HG03064 (cell line): ENCODE measurements around the gene DPP6.
A peak's percentile ranks its signal among the peaks of the same experiment; 100 is the strongest.
"Not testable (repeated sequence)": the region's sequence is repeated elsewhere in the genome, so short reads cannot be mapped to it uniquely, and the experiment has no call there.

ENCODE experiments used
- ATAC-seq: cut with Tn5 transposase; IDR thresholded peaks from one replicate; pipeline ENCODE4 v1.9.1; 2021; ENCODE audit warnings: low read depth; ENCODE audit not compliant: unreplicated experiment

DPP6 gene

GRCh38 chr7:154911862-154912455 lies 859.8 kb downstream of the DPP6 start:
- no peak for ATAC-seq

- ATAC-seq: no peak
These were observed 860.9 kb downstream of the DPP6 start for GRCh38 chr7:154912871-154913637.

- ATAC-seq: peak; percentile 99
These were observed 861.6 kb downstream of the DPP6 start for GRCh38 chr7:154913638-154914307.

GRCh38 chr7:154914308-154914995 lies 862.3 kb downstream of the DPP6 start:
- no peak for ATAC-seq

GRCh38 chr7:154914996-154915380 lies 862.8 kb downstream of the DPP6 start:
- ATAC-seq: no peak

- ATAC-seq: no peak
These were observed 863.4 kb downstream of the DPP6 start for GRCh38 chr7:154915600-154915999.

DNA sequence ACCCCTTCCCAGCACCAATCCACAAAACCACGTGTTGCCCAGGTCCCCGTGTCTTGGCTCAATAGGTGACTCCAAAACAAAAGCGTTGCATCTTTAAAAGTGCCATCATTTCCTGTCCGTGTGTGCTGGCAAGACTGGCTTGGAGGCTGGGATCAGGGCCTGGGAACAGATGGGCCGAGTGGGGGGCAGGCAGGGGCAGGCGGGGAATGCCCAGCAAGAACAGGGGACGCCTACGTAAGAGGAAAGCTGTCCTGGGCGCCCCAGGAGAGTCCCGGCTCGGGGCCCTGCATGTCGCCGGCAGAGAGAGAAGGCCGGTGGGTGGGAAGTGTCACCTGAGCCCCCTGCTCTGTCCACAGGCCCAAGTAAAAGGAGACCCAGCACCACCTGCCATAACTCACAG lies 864.2 kb downstream of the DPP6 start:
- ATAC-seq: no peak

DNA sequence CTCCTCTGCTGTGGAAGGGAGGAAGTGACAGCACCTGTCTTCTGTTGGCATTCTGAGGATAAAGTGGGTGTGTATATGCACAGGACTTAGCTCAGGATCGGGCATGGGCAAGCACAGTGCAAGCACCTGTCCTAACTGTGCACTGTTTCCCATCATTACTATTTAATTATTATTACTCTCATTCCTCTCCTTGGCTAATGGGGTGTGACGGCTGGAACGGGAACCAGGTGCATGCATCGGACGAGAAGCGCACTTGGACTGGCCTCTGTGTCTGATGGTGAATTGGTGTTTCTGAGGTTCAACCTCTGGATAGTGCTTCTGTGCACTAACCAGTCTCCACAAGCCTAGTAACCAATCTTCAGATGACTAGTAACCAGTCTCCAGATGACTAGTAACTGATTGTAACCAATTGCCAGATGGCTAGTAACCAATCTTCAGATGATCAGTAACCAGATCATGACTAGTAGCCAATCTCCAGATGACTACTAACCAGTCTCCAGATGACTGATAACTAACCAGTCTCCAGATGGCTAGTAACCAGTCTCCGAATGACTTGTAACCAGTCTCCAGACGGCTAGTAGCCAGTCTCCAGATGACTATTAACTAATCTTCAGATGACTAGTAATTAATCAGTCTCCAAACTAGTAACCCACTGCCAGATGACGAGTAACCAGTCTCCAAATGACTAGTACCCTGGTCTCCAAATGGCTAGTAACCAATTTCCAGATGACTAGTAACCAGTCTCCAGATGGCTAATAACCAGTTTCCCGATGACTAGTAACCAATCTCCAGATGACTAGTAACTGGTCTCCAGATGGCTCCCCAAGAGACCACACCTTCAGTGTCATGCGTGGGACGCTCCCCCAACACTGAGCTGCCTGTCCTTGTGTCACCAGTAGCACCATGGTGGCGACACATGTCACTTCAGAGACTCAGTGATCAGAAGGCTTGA lies 864.9 kb downstream of the DPP6 start:
- no peak for ATAC-seq

DNA sequence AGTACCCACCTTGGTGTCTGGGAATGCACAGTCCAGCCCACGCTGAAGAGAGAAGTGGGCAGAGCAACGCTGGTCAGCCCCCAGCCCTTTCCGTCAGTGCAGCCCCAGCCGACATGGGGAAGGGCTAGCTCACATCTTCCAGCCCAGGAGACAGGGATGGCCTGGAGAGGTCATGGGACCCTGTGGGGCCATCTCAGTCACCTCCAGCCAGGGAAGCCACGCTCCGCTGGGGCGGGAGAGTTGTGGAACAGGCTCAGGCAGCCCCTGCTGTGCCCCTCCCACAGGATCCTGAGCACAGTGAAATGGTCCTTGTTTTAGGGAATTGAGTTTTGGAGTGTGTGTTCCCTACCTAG lies 865.6 kb downstream of the DPP6 start:
- ATAC-seq: no peak

DNA sequence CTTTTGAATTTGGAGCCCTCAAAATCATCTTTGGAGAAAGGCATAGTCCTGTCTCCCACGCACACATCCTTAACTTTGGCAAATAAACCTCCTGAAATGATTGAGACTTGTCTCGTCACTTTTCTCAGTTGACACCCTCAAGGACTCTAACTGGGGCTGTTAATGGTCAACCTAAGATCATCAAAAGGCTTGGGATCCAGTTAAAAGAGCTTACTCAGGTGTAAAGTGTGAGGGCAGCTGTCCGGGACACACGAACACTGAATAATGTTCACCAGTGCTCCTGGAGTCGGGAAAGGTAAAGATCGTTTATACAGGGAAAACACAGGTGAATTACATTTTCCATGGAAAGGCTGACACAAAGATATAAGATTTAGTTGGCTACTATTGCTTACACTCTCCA lies 866.1 kb downstream of the DPP6 start:
- no peak for ATAC-seq

DNA sequence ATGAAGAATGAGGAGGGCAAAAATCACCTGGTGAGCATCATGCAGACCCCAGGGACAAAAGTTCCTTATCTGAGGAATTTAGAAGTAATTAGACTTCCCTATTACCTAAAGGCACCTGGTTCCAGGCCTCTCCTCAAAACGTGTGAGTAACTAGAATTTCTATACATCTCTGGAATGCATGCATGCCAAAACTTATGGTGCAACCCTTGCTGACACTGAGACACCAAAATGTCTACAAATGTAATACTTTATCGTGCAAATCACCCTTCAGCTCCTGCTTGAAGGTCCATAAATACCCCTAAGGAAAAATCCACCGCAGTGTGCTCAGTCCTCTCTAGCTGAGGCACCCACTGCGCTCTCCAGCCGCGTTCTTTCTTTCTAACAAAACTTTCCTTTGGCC lies 866.5 kb downstream of the DPP6 start:
- ATAC-seq: no peak

- ATAC-seq: no peak
These were observed 867.4 kb downstream of the DPP6 start for GRCh38 chr7:154919344-154920225.

- ATAC-seq: not testable (repeated sequence)
These were observed 870.3 kb downstream of the DPP6 start for GRCh38 chr7:154922472-154922871.

- ATAC-seq: peak; percentile 51
These were observed 875.5 kb downstream of the DPP6 start for GRCh38 chr7:154927624-154928125.

DNA sequence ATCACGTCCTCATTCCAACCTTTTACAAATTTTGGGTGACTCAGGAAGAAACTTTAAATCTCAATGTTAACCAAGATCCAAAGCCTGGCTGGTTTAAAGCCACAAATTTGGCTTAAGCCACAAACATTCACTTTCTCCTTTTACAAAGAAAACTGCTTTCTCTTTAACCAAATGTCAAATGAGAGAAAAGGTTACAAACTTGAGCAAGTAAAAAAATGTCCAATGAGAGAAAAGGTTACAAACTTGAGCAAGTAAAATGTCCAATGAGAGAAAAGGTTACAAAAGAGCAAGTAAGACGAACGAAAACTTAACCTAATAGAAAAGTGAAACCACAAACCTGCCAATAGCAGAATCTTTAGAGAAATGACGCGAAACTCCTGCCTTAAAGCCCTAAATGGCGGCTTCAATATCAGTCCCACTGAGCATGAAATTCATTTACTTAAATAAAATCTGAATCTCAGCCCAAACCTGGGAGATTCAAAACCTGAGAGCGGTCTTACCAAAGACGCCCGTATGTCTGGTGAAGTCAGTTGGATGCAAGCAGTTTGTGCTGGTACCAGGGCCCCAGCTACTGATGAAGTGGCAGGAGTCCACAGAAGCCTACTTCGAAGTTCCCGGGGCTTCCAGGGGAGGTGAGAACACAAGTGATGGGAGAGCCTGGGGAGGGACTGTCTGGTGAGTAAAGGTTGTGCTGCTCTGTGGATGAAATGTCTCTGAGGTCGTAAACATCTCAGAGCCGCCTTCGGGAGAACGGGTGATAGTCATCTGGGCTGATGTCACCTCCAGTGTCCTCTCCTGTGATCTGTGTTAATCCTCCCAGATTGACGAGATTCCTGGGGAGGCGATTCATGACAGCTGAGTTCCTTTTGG lies 876.2 kb downstream of the DPP6 start:
- peak; percentile 88 for ATAC-seq

DNA sequence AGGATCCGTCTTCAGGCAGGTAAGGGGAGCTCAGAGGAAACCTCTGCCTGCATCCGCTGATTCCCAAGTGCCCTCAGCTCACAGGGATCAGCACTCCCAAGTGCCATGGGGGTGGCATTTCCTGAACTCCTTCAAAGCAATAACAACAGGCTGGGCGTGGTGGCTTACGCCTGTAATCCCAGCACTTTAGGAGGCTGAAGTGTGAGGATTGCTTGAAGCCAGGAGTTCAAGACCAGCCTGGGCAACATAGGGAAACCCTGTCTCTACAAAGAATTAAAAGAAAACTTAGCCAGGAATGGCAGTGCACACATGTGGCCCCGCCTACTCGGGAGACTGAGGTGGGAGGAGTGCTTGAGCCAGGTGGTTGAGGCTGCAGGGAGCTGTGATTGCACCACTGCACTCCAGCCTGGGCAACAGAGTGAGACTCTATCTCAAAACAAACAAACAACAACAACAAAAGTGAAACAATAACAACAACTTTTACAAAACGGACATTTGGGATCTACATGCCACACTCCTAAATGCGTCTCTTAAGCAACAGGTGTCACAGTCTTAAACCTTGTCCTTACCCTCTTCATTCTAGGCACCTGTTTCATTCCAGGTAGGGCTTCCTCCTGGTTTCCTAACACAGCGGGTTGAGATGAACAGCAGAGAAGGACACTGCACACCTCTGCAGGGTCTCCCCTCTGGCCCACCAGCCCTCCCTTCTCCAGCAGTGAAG lies 877.0 kb downstream of the DPP6 start:
- no peak for ATAC-seq

DNA sequence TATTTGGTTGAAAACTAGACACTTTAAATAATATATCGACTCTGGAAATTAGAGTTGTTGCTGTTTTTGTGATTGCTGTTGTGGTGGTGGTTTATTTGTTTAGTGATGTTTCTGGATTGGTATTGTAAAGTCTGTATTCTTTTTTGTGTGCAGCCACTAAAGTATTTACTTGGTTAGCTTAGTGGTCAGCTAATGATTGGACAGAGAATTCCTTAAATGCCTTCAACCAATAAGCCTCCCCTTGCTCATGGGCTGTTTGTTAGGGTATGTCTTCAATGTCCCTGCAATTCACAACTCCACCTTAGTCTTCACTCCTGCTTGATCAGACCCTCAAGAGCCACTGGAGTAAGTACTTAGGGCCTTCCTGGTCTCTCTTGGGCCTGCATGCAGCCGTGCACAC lies 879.7 kb downstream of the DPP6 start:
- ATAC-seq: no peak
